HCT116 (cell line): ENCODE measurements around the gene DBNL. TPM values are rescaled to one million over a fixed set of nuclear protein-coding genes. Genes with fewer than 3 reads are reported as not detected.

Source experiments
- ATAC-seq: fragments of 200-7000 bp; cut with Tn5 transposase; 2 replicates; pipeline ENCODE4 v1.9.1; 2020; ENCODE audit warnings: mild to moderate bottlenecking, moderate library complexity
- BruUV-seq: library from RNA; stranded (reverse); fragments of 400-500 nt; replicated peaks from 2 replicates; lab custom pipeline; 2021; lab: Mats Ljungman, UMichigan
- CTCF ChIA-PET: fragments of 300-600 bp; sonication (Branson Sonifier 250); formaldehyde crosslinking; loops from one replicate; lab custom pipeline; 2021; ENCODE audit warnings: antibody characterized with exemption; lab: Charles Lee
- POLR2A ChIA-PET: fragments of 300-600, 350-600 bp; sonication (Branson Sonifier 250); formaldehyde crosslinking; loops from one replicate; lab custom pipeline; 2021; ENCODE audit warnings: antibody characterized with exemption; lab: Charles Lee
- RAD21 ChIA-PET, 2 experiments: fragments of 300-600 bp; sonication (Branson Sonifier 250); formaldehyde crosslinking; loops; one replicate each; lab custom pipeline; 2023; ENCODE audit warnings: low total read pairs in 2 of 2; ENCODE audit not compliant: uncharacterized antibody in 2 of 2, unreplicated experiment in 2 of 2, low non-redundant PET in 1 of 2; lab: Charles Lee
- DNase-seq: peaks from one replicate; pipeline ENCODE4 v3.0.0-alpha.2; 2010; ENCODE audit warnings: low read depth, low spot score
- H2AFZ ChIP-seq: fragments of 200-600 bp; shearing (Covaris generic), sonication (generic); 2 replicates; pipeline ENCODE4 v1.6.1; 2017; ENCODE audit warnings: low read depth, mixed run types, mixed read lengths, antibody characterized with exemption, low read length; ENCODE audit not compliant: poor library complexity, severe bottlenecking
- H3K27ac ChIP-seq: 2 replicates; pipeline ENCODE4 v1.5.1; 2012; ENCODE audit warnings: low read depth, low read length
- H3K27me3 ChIP-seq: fragments of 200-600 bp; sonication (generic); 2 replicates; pipeline ENCODE4 v1.6.1; 2016; ENCODE audit warnings: mixed run types, low read length, mixed read lengths; ENCODE audit not compliant: insufficient read depth
- H3K36me3 ChIP-seq, 2 experiments: fragments of 200-500 bp in 1 of 2; fragments of 200-600 bp in 1 of 2; sonication (Bioruptor generic) in 1 of 2; sonication (generic) in 1 of 2; 2 replicates each; pipeline versions ENCODE4 v1.5.1 to v1.6.1; 2014 to 2016; ENCODE audit warnings: low read length in 2 of 2, inconsistent platforms in 1 of 2, mixed read lengths in 1 of 2, mixed run types in 1 of 2; ENCODE audit not compliant: insufficient read depth in 2 of 2, control insufficient read depth in 1 of 2
- H3K4me1 ChIP-seq, 2 experiments: fragments of 200-600 bp in 1 of 2; sonication (generic) in 1 of 2; 2 replicates each; pipeline versions ENCODE4 v1.5.1 to v1.6.1; 2012 to 2017; ENCODE audit warnings: low read length in 2 of 2, inconsistent platforms in 1 of 2, mild to moderate bottlenecking in 1 of 2, mixed read lengths in 1 of 2, mixed run types in 1 of 2, moderate library complexity in 1 of 2; ENCODE audit not compliant: insufficient read depth in 2 of 2, control insufficient read depth in 1 of 2
- H3K4me2 ChIP-seq: fragments of 200-600 bp; sonication (generic); 2 replicates; pipeline ENCODE4 v1.6.1; 2017; ENCODE audit warnings: mixed run types, low read length, mixed read lengths
- H3K4me3 ChIP-seq, 2 experiments: fragments of 200-600 bp in 1 of 2; sonication (generic) in 1 of 2; replicated peaks in 1 of 2; 2 replicates each; pipeline ENCODE4 v1.5.1; 2011 to 2016; ENCODE audit warnings: low read length in 2 of 2, control low read depth in 1 of 2, low read depth in 1 of 2, mild to moderate bottlenecking in 1 of 2, mixed read lengths in 1 of 2, mixed run types in 1 of 2
- H3K79me2 ChIP-seq: fragments of 200-600 bp; sonication (generic); 2 replicates; pipeline ENCODE4 v1.6.1; 2017; ENCODE audit warnings: mild to moderate bottlenecking, mixed run types, low read length, moderate library complexity, mixed read lengths; ENCODE audit not compliant: insufficient read depth
- H3K9ac ChIP-seq: fragments of 200-600 bp; sonication (generic); 2 replicates; pipeline ENCODE4 v1.6.1; 2016; ENCODE audit warnings: low read length, mixed read lengths
- H3K9me2 ChIP-seq: fragments of 200-600 bp; sonication (generic), shearing (Covaris generic); 2 replicates; pipeline ENCODE4 v1.6.1; 2017; ENCODE audit warnings: mixed run types, mild to moderate bottlenecking, moderate library complexity; ENCODE audit not compliant: insufficient read depth
- H3K9me3 ChIP-seq, 2 experiments: fragments of 200-500 bp in 1 of 2; fragments of 200-600 bp in 1 of 2; sonication (Bioruptor generic) in 1 of 2; sonication (generic) in 1 of 2; 2 replicates each; pipeline ENCODE4 v1.6.1; 2014 to 2017; ENCODE audit warnings: low read length in 2 of 2, mixed read lengths in 2 of 2, inconsistent platforms in 1 of 2, low read depth in 1 of 2, mild to moderate bottlenecking in 1 of 2, mixed run types in 1 of 2, moderate library complexity in 1 of 2; ENCODE audit not compliant: control insufficient read depth in 1 of 2, insufficient read depth in 1 of 2
- H4K20me1 ChIP-seq: fragments of 200-600 bp; sonication (generic), shearing (Covaris generic); 2 replicates; pipeline ENCODE4 v1.6.1; 2017; ENCODE audit warnings: mixed run types, mild to moderate bottlenecking, moderate library complexity; ENCODE audit not compliant: insufficient read depth
- ATF3 ChIP-seq: IDR thresholded peaks from 2 replicates; pipeline ENCODE4 v1.6.1; 2012
- CBX3 ChIP-seq: IDR thresholded peaks from 2 replicates; pipeline ENCODE4 v1.6.1; 2012; ENCODE audit warnings: low read depth
- CEBPB ChIP-seq: IDR thresholded peaks from 2 replicates; pipeline ENCODE4 v1.6.1; 2012; ENCODE audit warnings: low read depth
- CTCF ChIP-seq, 3 experiments: fragments of 200-600 bp in 1 of 3; sonication (generic) in 1 of 3; IDR thresholded peaks in 2 of 3; conservative IDR thresholded peaks in 1 of 3; 2 replicates each; pipeline ENCODE4 v1.5.1; 2012 to 2017; ENCODE audit warnings: low read depth in 2 of 3, low read length in 2 of 3, antibody characterized with exemption in 1 of 3, borderline replicate concordance in 1 of 3, control low read depth in 1 of 3, mild to moderate bottlenecking in 1 of 3, mixed read lengths in 1 of 3, mixed run types in 1 of 3, moderate library complexity in 1 of 3; ENCODE audit not compliant: insufficient read depth in 1 of 3
- EGR1 ChIP-seq: IDR thresholded peaks from 2 replicates; pipeline ENCODE4 v1.6.1; 2012; ENCODE audit warnings: low read depth
- ELF1 ChIP-seq: IDR thresholded peaks from 2 replicates; pipeline ENCODE4 v1.6.1; 2012; ENCODE audit warnings: low read depth, borderline replicate concordance
- JUND ChIP-seq: IDR thresholded peaks from 2 replicates; pipeline ENCODE4 v1.6.1; 2012
- MAX ChIP-seq: IDR thresholded peaks from 2 replicates; pipeline ENCODE4 v1.6.1; 2012
- POLR2A ChIP-seq: IDR thresholded peaks from 2 replicates; pipeline ENCODE4 v1.7.0; 2011; ENCODE audit warnings: borderline replicate concordance; ENCODE audit not compliant: insufficient read depth, insufficient read length; ENCODE audit errors: extremely low read depth
- RAD21 ChIP-seq: IDR thresholded peaks from 2 replicates; pipeline ENCODE4 v1.6.1; 2012; ENCODE audit warnings: low read depth, mild to moderate bottlenecking
- REST ChIP-seq: IDR thresholded peaks from 2 replicates; pipeline ENCODE4 v1.6.1; 2012; ENCODE audit warnings: low read depth
- SIN3A ChIP-seq: IDR thresholded peaks from 2 replicates; pipeline ENCODE4 v1.6.1; 2012; ENCODE audit warnings: low read depth
- TCF7L2 ChIP-seq: IDR thresholded peaks from 2 replicates; pipeline ENCODE4 v1.7.0; 2011; ENCODE audit warnings: borderline replicate concordance, inconsistent platforms; ENCODE audit not compliant: insufficient read depth, insufficient read length; ENCODE audit errors: extremely low read depth
- YY1 ChIP-seq: IDR thresholded peaks from 2 replicates; pipeline ENCODE4 v1.6.1; 2011; ENCODE audit warnings: low read length, low read depth, moderate library complexity, mild to moderate bottlenecking; ENCODE audit not compliant: insufficient replicate concordance; ENCODE audit errors: extremely low read depth
- ZFX ChIP-seq: fragments of 450-650 bp; IDR thresholded peaks from 2 replicates; pipeline ENCODE4 v1.6.1; 2017
- intact Hi-C: fragments of 100-400 bp; cut with micrococcal nuclease; formaldehyde crosslinking; loops from 2 replicates; pipeline ENCODE4 v1.10.0; 2022
- total RNA-seq: library from RNA; stranded (reverse); gene quantifications from one replicate; pipeline ENCODE4 v1.2.1, GENCODE V29; 2021; ENCODE audit not compliant: unreplicated experiment

The DBNL gene
- total RNA-seq, 1 experiment from 2014 or later = 39.4 TPM

GRCh38 chr7:44065431-44066110 lies 21.1 kb downstream of the DBNL start, which contains the start of gene PGAM2:
TSS of gene PGAM2 (minus strand) at chr7:44065567. CDS start at chr7:44065529, 38 bp downstream.
- intact Hi-C loops = no loop called here
- ATAC-seq (peak; percentile 59), DNase-seq (no peak)
- ChIA-PET CTCF (no interaction called here), POLR2A (interaction anchor here (1.1 to 1.2 kb wide), 2 partner anchors 15 to 16 kb away, joined by 3 to 5 read pairs; no protein-coding TSS in a partner anchor), RAD21 (no interaction called here)
- no peak within 1 kb of the TSS for H3K27ac ChIP-seq
- BruUV-seq = no TSS peak
- H4K20me1 ChIP-seq = no peaks in the 10 kb centered on the region
- peaks cover 0 to 9% of the 10 kb centered on the region in 2 experiments; a peak in 2 of 4 replicates for H3K36me3 ChIP-seq
- H2AFZ ChIP-seq = no peak within 1 kb of the TSS
- H3K4me1 ChIP-seq = peaks cover under 1 to 7% of the 10 kb centered on the region in 2 experiments; a peak in 2 of 4 replicates
- no peak for TF ChIP-seq JUND
- TF ChIP-seq EGR1 = no peak
- no peak for TF ChIP-seq POLR2A
- no peak for TF ChIP-seq ATF3
- TF ChIP-seq ELF1 = no peak
- TF ChIP-seq ZFX = no peak
- TF ChIP-seq YY1 = no peak
- TF ChIP-seq SIN3A = no peak
- no peak for TF ChIP-seq REST
- no peak for TF ChIP-seq CBX3
- TF ChIP-seq TCF7L2 = no peak
- no peak for TF ChIP-seq CTCF (IDR thresholded peaks at IDR 0.05 in 2 of 3, conservative IDR thresholded peaks at IDR 0.05 in 1 of 3; ENCODE audit: borderline replicate concordance in 1 of 3, insufficient read depth in 1 of 3, low read depth in 2 of 3, low read length in 2 of 3)
- no peak for TF ChIP-seq MAX
- no peak for TF ChIP-seq RAD21
- TF ChIP-seq CEBPB = no peak
- H3K4me3 ChIP-seq = no peak within 1 kb of the TSS
- no peak within 1 kb of the TSS for H3K4me2 ChIP-seq
- H3K9me2 ChIP-seq = no peaks in the 10 kb centered on the region
- H3K9me3 ChIP-seq = no peaks in the 10 kb centered on the region
- H3K79me2 ChIP-seq = no peaks in the 10 kb centered on the region
- no peaks in the 10 kb centered on the region for H3K27me3 ChIP-seq
- no peak within 1 kb of the TSS for H3K9ac ChIP-seq
